Eye (tissue), 1 donor: ENCODE data around the gene FAM177B.

ENCODE experiments used
- DNase-seq: peaks from one replicate; pipeline ENCODE4 v3.0.0-alpha.2; 2015

FAM177B gene

DNA sequence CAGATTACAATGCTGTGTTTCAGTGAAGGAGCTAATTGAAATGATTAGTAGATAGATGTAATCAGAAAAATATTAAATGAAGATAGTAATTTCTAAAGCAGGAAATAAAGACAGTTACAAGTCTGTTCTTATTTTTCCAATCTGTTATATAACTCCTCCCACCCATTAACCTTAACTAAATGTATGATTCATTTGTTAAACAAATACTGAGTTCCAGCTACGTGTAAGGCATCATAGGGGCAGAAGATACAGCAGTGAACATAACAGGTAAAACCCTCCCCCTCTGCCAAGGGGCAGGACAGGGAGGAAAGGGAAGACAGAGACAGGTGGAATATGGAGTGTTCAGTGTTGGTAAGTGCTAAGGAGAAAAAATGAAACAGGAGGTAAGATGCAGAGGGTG is at the start of gene FAM177B:
TSS of gene FAM177B (plus strand) at position 231 of the 400 bp plus-strand sequence. CDS start 9,344 bp downstream, outside the sequence.
- no peak for DNase-seq

DNA sequence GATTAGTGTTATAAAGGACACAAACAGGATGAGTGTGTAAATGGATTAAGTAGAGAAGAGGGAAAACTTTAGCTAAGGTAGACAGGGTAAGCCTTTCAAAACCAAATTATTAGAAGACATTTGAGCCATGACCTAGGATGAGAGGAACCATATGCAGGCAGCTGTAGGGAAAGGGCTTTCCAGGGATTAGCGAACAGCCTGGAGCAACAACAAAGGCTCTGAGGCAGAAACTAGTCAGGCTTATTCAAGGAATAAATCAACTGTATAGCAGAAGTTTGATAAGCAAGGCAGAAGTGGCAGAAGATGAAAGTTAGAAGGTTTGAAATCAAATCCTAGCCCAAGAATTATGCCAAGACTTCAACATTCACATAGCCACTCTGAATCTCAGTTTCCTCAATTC is 46.0 kb upstream of the FAM177B start:
- peak; percentile 3 for DNase-seq

DNA sequence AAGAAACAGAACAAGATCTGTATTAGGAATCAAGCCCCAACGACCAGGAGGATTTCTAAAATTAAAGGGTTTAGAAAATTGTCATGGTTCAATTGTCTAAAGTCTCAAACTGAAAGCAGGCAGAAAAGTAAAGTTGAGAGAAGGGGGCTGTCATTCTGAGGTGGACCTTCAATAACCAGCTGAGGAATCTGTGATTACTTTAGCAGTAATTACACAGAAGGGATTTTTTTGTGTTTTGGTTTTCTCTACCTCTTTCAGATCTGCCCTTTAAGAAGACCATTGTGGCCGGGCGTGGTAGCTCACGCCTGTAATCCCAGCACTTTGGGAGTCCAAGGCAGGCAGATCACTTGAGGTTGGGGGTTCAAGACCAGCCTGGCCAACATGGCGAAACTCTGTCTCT is 42.1 kb upstream of the FAM177B start:
- DNase-seq = no peak

DNA sequence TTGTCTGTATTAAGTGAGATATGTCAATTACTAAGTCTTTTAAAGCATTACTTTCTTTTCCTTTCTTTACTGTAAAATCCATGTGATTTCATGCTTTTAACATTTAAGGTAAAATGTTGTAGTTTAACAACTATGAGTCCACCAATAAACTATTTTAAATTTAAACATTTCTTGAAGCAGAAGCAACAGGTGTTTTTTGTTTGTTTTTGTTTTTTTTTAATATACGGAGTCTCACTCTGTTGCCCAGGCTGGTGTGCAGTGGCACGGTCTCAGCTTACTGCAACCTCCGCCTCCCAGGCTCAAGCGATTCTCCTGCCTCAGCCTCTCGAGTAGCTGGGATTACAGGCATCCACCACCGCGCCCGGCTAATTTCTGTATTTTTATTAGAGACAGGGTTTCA is 40.3 kb upstream of the FAM177B start:
- no peak for DNase-seq

DNA sequence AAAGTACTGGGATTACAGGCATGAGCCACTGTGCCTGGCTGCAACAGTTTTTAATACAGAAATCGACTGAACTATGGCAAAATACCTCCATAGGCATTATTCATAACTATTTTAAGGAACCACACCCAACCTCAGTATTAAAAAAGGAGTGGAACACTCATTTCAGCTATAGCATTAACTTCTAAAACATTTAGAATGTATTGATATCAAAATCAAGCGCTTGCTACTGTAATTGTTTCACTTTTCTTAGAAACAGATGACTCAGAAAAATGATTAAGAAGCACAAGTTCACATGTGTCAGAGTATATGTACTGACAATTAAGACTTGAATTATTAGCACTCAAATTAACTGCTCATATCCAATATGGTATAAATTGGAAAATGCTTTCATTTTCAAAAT is 39.8 kb upstream of the FAM177B start:
- no peak for DNase-seq

- DNase-seq = no peak
Observed at GRCh38 chr1:222697826-222698225, 39.2 kb upstream of the FAM177B start.

DNA sequence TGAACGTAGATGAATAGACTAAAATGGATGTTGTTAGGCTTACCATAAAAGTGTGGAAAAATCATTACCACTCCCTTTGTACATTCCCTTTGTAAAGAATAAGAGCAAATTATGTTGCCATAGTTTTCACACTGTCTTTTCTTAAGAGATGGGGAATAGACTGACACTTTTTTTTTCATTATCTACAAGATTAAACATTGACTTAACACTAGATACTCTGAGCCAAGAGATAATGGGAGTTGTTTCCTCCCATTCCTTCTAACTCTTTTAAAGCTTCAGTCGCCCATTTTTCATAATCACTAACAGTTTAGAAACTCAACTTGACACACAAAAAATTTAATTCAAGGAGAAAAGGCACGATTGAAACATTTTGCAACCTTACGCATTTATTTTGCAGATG is 34.8 kb upstream of the FAM177B start:
- DNase-seq = no peak

DNA sequence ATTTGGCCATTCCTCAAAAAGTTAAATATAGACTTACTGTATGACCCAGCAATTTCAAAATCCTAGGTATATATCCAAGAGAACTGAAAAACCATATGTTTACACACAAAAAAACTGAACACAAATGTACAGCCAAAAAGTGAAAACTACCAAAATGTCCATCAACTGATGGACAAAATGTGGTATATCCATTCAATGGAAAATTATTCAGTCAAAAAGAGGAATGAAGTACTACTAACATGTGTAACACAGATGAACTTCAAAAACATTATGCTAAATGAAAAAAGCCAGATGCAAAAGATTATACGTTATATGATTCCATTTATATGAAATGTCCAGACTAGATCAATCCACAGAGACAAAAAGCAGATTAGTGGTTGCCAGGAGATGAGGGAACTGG is 32.7 kb upstream of the FAM177B start:
- no peak for DNase-seq

DNA sequence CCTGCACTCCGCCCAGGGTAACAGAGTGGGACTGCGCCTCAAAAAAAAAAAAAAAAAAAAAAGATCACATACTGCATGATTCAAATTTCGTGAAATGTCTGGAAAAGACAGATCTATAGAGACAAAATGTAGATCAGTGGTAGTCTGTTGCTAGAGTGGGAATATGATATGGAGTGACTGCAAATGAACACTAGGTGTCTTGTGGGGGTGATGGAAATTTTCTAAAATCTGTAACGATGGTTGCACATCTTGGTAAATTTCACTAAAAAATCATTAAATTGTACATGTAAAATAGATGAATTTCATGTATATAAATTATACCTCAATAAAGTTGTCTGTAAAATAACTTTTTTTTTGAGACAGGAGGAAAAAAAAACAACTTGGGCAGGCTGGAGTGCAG is 30.2 kb upstream of the FAM177B start:
- no peak for DNase-seq

GRCh38 chr1:222709700-222710153 is 27.3 kb upstream of the FAM177B start:
- peak; percentile 14 for DNase-seq

DNA sequence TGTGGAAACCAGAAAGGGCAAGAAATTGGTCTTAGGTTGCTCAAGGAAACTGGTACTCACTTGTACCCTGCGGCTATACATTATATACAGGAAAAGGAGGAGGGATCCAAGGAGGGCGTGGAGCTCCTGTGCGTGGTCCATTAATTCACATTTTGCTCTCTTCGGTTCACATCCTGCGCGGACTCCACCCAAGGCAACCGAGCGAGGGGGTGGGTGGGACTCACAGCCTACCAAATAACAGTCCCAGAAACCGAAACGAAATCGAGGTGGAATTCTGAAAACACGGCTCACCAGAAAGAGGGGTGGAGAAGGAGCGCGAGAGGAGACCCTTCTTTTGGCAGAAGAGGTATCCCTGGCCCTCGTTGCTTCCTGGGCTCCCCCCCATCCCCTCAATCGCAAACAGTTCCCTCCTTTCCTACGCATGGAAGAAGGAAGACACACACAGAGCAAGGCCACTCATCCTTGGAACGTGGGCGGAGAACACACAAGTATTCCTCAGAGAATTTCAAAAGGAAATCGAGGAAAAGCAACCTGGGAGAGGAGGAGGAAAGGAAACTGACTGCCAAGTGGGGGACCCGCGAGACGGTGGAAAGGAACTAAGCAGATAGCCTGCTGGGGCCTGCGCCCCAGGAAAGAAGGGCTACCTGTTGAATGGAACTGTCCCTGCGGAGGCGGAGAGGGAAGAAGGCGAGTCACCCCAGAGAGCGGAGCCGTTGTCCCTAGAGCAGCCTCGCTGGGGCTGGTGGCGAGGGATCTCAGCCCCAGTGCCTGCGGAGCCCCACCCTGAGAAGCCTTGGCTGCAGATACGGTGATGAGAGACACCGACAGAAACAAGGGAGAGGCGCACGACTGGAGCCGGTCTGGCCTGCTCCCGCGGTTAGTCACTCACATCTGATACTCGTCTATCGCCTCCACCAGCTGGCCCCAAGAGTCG is 25.4 kb upstream of the FAM177B start:
- peak; percentile 80 for DNase-seq

DNA sequence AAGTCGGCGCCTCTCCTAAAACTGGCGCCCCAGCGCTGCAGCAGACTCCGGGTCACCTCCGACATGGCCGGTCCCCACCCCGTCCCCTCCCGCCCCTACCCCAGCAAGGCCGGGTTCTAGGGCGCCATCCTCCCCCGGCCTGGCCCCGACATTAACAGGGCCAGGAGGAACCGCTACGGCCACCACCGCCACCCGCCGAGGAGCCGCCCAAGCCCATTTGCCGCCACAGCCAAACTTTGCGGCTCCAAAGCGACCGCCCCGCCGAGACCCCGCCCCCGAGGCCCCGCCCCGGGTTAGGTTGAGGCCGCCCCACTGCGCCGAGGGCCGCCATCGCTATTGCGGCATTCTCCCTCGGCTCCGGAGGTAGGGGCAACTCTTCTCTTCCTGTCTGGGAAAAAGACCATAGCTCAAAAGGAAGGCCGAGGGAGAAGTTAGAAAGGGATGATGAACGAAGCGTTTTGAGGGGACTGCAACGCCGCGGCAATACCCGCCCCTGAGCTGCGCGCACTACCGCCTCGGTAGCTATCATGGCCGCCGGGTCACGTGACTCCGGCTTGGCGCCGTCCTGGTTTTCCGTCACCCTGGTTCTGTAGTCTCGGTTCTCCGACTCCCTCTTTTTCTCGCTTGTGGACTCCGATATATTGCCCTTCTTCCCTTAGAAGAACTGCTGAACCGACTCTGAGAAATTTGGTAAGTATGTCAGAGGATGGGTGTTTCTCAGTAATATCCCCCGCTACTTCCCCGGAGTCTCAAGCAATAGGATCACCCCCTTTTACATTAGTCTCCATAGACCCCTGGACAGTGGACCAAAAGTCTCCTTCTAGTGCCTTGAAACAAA is 24.5 kb upstream of the FAM177B start, which contains the start of the genes AIDA and BROX:
TSS of gene AIDA (minus strand) at position 239 of the 838 bp plus-strand sequence. CDS start at position 65, 174 bp downstream.
TSS of gene BROX (plus strand) at position 312 of the 838 bp plus-strand sequence. CDS start 3,136 bp downstream, outside the sequence.
- DNase-seq = peak; percentile 97

DNA sequence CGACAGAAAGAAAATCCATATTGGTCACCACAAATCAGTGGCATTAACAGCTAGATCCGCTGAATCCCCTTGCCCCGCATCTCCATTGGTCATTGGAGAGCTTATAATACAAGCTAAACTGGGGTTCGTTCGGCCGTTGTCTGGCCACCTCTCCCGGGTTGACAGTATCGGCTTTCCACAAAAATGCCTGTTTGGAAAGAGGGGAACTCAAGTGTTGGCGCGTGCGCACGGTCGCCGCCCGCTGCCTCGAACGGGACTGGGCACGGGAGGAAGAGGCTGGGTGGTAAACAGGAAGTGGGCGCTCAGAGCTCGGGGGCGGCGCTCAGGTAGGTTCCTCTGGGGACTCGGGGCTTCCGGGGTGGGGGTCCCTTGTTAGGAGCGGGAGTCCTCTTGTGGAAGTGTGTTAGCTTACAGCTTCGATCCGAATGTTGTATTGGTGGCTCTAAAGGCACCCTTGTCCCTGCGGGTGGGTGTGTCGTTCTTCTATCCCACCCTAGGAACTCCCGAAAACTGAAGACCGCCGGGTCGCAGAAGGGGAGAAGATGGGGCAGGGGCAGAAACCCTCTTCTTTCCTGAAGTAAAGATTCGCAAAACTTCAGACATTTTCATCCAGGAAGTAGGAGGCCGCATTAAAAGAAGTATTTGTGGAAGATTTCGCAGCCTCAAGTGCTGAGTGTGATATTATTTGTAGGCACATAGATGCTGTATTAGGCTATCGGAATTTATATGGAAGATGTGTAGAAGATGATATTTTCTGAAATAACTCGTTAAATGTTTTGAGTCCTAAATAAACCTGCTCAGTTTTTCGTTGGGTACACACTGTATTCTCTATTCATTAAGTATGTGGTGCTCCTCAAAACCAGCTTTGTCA is 23.7 kb upstream of the FAM177B start:
- peak; percentile 98 for DNase-seq

DNA sequence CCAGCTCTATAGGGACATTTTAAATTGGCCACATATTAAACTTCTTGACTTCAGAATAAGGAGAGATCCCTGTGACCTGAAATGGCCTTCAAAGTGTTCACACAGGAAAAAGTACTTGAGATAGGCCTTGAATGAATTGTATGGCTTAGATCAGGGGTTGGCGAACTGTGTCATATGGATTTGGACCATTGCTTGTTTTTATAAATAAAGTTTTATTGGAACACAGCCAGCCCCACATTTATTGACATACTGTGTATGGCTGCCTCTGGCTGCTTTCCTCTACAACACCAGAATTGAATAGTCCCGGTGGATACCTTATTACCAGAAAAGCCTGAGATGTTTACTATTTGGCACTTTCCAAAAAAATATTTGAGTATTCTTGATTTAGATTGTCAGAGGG is 20.6 kb upstream of the FAM177B start:
- no peak for DNase-seq

GRCh38 chr1:222728746-222729145 is 8.3 kb upstream of the FAM177B start:
- DNase-seq = no peak

DNA sequence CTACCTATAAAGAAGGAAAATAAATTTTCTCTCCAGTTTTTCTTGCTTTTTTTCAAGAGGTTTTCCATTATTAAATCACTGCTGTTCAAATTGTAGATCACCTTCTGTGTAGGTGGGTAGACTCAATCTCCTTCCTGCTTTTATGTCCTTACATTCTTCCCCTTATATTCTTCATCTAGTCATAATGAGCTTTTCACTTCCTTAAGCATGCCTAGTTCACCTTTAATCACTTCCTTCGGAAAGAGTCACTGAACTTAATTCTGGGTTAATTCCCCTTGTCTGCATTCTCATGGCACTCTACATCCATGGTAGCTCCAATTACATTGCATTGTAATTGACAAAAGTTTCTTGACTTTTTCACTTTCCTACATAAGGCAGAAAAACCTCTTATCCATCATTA is 6.1 kb upstream of the FAM177B start:
- no peak for DNase-seq

DNA sequence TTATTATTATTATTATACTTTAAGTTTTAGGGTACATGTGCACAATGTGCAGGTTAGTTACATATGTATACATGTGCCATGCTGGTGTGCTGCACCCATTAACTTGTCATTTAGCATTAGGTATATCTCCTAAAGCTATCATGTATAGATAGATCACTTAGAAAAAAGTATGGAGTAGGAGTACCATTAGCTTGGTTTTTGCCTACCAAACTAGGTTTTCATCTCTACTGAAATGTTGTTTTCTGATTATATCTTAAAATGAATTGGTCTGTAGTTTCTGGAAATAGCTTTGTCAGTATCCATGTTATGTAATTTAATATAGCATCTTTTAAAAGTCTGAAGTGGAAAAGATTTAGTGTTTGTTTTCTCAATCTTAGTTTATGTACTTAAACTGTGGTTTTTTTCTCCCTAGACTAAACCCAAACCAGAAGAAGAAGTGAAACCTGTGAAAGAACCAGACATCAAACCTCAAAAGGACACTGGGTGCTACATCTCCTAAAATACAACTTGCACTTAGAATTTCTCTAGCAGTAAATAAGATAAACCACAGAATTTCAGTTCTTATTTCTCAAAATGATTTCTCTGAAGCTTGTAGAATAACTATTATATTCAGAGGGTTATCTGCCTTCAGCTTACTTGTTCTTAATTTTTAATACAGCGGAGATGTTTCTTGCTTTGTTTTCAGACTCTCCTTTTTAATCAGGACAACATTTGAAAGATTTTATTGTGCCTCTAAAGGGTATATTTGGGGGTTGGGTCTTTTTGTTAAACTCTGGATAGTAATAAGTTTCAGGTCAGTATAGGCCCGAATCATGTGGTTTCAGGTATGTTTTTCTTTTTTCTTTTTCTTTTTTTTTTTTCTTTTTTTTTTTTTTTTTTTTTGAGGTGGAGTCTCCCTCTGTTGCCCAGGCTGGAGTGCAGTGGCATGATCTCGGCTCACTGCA is 4.5 kb upstream of the FAM177B start:
- DNase-seq = no peak

DNA sequence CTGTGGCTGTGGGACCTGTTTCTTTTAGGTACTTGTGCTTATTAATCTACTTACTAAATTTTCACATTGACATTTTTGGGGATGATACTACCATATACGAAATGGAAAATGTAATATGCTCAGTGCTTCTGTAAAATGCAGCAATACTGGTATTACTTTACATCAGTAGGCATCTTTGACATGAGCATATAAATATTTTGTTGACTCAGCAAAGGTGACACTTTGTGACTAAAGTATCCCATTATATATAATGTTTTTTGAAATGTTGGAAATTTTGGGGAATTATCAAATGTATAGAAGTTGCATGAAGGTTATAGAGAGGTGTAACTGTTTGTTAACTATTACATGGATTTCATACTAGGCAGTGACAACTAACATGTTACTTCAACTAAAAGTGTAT is 2.3 kb upstream of the FAM177B start:
- DNase-seq = no peak

- DNase-seq = no peak
Observed at GRCh38 chr1:222736470-222736869, 532 bp upstream of the FAM177B start.

GRCh38 chr1:222739465-222739864 is 2.5 kb downstream of the FAM177B start:
- no peak for DNase-seq

GRCh38 chr1:222739929-222740328 is 2.9 kb downstream of the FAM177B start:
- DNase-seq = no peak
